MM.1S (cell line): Measurements from ENCODE around the gene CARS2.

Source experiments
- CTCF ChIP-seq: fragments of 300-600 bp; sonication (generic); IDR thresholded peaks from 2 replicates; pipeline ENCODE4 v1.5.1; 2016; ENCODE audit warnings: antibody characterized with exemption, low read length, mixed read lengths
- EZH2 ChIP-seq: fragments of 300-600 bp; sonication (generic); optimal IDR thresholded peaks from 2 replicates; pipeline ENCODE3; 2017; ENCODE audit warnings: low read depth, mild to moderate bottlenecking, antibody characterized with exemption, low read length, mixed read lengths
- EZH2phosphoT487 ChIP-seq: fragments of 300-600 bp; sonication (generic); IDR thresholded peaks from 2 replicates; pipeline ENCODE4 v1.6.1; 2018; ENCODE audit warnings: antibody characterized with exemption, low read length

- TF ChIP-seq CTCF: no peak
- no peak for TF ChIP-seq EZH2phosphoT487
- no peak for TF ChIP-seq EZH2
Observed at GRCh38 chr13:110643324-110643723, 62.6 kb downstream of the CARS2 start.
